Renal cortical epithelial cell (primary cell): ENCODE results near the gene CNKSR3. TPM values are rescaled to one million over a fixed set of nuclear protein-coding genes. Genes with fewer than 3 reads are reported as not detected.
"Not testable (repeated sequence)": the region's sequence is repeated elsewhere in the genome, so short reads cannot be mapped to it uniquely, and the experiment has no call there.

Source experiments
- DNase-seq: peaks from one replicate; pipeline ENCODE4 v3.0.0-alpha.2; 2011; ENCODE audit warnings: low read depth
- total RNA-seq: library from RNA; depleted of rRNA; stranded (reverse); fragments of >200 nt; gene quantifications from 2 replicates; pipeline ENCODE4 v1.2.3, GENCODE V29; 2014

CNKSR3 gene
- total RNA-seq, 1 donor from 2014 or later = 39.6 TPM

DNA sequence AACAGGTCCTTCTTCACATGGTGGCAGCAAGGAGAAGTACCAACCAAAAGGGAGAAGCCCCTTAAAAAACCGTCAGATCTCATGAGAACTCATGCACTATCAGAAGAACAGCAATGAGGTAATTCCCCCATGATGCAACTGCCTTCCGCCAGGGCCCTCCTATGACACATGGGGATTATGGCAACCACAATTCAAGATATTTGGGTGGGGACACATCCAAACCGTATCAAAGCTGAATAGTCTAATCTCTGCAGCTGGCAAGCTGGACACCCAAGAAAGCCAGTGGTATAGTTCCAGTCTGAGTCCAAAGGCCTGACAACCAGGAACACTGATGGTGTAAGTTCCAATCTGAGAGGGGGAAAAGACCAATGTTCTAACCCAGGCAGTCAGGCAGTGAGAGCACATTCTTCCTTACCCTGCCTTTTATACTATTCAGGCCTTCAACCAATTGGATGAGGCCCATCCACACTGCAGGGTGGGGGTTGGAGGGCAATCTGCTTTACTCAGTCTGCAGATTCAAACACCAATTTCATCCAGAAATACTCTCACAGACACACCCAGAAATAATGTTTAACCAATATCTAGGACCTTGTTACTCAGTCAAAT, 17.9 kb upstream of the CNKSR3 start:
- no peak for DNase-seq

- DNase-seq = no peak
Measured at GRCh38 chr6:154526996-154527395, 16.5 kb upstream of the CNKSR3 start.

- no peak for DNase-seq
Measured at GRCh38 chr6:154522576-154522975, 12.1 kb upstream of the CNKSR3 start.

GRCh38 chr6:154521412-154521811, 10.9 kb upstream of the CNKSR3 start:
- DNase-seq = no peak

GRCh38 chr6:154520280-154520679, 9.8 kb upstream of the CNKSR3 start:
- DNase-seq = no peak

DNA sequence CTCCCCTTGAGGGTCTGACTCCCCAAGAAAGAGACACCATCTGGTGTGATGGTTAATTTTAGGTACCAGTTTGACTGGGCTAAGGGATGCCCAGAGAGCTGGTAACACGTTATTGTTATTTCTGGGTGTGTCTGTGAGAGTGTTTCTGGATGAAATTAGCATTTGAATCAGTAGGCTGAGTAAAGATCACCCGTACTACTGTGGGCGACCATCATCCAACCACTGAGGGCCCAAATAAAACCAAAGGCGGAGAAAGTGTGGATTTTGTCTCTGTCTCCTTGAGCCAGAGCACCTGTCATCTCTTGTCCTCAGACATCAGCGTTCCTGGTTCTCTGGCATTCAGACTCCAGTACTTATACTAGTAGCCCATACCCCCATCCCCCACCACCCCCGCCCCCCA, 7.9 kb upstream of the CNKSR3 start:
- DNase-seq = no peak

DNA sequence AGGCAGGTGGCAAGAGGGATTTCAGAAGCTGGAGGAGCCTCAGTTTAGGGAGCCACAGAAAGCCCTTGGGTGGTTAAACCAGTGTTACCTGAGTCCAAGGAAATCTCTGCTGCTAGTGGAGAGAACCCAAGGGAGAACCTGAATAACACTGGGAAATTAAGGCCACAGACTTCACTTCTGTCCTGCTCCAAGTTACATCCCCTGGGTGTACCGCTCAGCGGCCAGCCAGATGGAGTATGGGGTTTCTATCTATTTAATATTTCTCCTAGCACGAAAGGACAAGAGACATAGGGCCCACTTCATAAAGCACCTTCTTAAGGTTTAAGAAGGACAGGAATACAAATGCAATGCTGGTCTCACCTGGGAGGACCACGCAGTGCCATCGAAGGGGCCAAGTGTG, 5.8 kb upstream of the CNKSR3 start:
- no peak for DNase-seq

- no peak for DNase-seq
Measured at GRCh38 chr6:154515826-154516225, 5.3 kb upstream of the CNKSR3 start.

GRCh38 chr6:154515076-154515475, 4.6 kb upstream of the CNKSR3 start:
- DNase-seq = not testable (repeated sequence)

GRCh38 chr6:154514481-154514880, 4.0 kb upstream of the CNKSR3 start:
- DNase-seq = no peak

GRCh38 chr6:154513601-154514320, 3.3 kb upstream of the CNKSR3 start:
- DNase-seq = no peak

DNA sequence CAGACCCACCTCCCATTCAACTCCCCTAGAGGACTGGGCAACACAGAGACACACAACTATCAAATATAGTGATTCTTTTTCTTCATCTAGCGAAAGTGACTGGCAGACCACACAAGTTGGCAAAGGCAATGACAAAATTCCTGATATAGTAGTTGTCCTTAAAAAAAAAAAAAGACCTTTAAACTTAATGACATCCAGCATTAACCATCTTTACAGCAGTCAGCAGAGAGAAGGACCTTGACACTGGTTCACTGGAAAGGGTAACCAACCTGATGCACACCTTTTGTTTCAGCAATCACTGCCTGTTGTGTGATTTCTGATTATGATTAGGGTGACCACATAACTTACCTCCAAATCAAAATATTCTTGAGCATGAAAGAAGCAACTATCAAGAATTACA, 1.7 kb upstream of the CNKSR3 start:
- no peak for DNase-seq

DNA sequence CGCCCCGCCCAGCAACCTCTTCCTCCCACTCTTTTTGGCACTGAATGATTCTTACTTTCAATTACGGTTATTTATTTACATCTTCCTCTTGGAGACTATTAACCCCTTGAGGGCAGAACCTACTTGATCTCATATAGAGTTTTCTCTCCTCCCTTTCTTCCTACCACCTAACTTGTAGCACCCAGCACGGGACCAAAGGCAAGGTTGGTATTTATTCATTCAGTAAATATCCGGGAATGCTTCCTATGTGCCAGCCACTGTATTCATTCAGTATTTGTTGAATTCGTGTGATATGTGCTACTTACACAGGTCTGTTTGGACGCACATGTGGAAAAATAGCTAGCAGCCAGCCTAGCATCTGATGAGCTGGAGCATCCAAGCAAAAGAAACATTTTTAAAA, 1.3 kb upstream of the CNKSR3 start:
- DNase-seq = no peak

DNA sequence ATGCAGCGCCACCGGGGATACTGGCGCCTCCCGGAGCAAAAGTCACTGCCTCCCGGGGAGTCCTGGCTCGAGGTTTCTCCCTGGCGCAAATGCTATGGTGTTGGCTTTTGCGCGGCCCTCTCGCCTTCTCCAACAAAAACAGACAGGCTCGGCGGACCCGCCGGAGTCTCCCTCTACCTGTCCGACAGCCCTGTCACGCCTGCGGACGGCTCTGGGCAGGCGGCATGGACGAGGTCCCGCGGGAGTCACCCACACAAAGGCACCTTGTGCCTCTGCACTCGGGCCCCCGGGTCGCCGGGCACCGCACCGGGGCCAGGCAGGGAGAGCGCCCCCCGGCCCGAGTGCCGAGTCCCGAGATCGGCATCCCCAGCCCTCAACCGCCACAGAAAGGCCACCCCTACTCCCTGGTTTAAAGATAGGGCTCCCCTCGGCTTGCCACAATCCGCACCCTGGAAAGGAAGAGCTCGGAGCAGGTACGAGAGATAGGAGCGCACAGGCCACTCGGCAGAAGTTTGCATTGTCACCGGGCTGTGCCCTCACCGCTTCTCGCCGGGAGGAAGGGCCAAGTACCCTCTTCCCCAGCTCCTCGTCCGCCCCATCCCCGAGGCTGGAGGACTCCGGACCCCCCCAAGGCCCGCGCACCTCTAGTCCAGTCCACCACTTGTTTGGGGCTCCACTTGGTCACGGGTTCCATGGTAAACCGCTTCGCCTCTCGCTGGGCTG, 903 bp downstream of the CNKSR3 start:
- DNase-seq = no peak

- DNase-seq = peak; percentile 76
Measured at GRCh38 chr6:154508573-154509375, 1.7 kb downstream of the CNKSR3 start.

GRCh38 chr6:154506991-154507898, 3.2 kb downstream of the CNKSR3 start:
- DNase-seq = no peak

DNA sequence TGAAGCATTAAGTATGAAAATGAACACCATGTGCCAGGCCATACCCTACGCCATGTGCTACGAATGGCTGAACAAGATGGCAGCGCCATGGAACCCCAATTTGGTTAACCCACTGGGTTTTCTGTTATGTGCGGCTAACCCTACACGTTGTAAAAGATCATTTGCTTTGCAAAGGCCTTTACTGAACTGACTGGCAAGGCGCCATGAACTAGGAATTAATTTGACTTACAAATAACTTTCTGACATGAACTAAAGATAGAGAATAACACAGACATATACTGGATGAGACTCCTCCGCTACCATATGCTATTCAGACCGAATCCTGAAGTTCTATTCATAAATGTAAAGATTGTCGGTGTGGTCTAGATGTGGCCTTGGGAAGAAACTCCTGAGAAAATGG, 3.9 kb downstream of the CNKSR3 start:
- DNase-seq = no peak

DNA sequence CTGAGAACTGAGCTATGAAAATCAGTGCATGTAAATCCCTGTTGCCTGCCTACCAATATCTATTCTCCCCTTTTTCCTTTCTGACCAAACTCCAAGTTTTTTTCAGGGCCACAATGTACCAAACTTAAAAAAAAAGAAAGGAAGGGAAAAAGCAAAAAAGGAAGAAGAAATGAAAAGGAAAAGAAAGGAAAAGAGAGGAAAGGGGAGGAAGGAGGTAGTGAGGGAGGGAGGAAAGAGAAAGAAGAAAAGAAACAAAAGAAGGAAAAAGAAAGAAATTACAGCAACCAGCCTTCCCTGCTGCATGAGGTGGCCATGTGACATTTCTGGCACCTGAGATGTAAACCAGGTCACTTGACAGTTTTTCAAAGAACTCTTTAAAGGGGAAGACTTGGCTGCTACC, 4.4 kb downstream of the CNKSR3 start:
- DNase-seq = no peak

DNA sequence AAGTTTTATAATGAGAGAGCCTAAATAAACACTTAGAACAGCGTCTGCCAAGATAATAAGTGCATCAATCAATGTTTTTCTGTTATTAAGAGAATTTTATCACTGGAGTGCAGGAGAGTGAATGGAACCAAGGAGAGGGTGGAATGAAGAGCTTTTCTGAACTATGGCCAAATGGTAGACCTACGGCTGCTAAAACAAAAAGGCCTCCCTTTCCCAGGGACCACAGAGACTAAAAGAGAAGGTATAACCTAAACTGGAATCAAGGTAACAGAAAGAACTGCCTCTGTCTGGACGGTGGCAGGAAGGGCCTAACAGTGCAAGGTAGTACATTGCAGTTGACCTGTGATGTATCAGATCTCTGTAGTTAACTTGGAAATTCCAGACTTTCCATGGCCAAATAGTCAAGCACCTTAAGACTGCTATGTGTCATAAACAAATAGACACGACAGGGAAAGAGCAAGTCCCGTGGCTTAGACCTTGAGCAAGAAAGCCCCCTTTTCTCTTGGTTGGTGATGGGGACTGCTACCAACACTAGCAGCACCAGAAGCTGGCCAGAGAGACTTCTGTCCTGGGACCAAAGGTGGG, 5.5 kb downstream of the CNKSR3 start:
- DNase-seq = peak; percentile 65

DNA sequence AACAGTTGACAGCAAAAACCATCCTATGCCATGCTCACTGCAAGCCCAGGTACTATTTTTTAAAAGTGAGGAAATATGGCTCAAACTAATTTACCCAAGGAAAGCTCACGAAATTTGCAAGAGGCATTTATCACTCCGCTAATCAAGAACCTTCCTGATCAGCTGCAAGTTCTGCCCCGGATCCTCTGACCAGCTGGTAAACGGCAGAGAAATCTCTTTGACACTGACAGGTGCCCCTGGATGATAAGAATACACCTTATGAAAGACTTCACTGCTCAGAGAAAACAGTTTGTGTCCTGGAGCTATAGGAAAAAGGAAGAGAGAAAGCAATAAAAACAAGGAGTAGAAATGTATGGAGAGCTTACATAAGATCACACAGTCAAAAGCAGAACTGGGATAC, 6.4 kb downstream of the CNKSR3 start:
- no peak for DNase-seq

DNA sequence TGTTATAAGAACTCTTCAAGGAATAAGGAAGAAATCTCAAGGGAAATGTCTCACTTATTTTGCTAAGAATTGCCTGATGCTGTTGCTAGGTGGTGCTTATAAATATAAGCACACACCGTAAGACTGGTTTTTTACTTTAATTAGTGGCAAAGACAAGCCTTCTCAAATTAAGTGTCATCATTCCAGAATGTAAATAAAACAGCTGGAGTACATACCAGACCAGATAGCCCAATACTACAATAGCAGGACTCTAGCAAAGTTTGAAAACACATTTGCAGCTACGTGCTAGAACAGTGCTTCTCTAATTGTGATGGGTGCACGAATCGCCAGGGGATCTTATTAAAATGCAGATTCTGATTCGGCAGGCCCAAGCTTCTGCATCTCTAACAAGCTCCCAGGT, 6.8 kb downstream of the CNKSR3 start:
- DNase-seq = no peak
